HUES48 (cell line): Measurements from ENCODE around the gene TFR2.

Experiments
- H3K27ac ChIP-seq: one replicate; pipeline ENCODE4 v1.7.0; 2013; ENCODE audit warnings: low read depth, low read length, inconsistent platforms
- H3K27me3 ChIP-seq: 2 replicates; pipeline ENCODE4 v1.6.1; 2013; ENCODE audit warnings: mild to moderate bottlenecking, low read length; ENCODE audit not compliant: control insufficient read depth, insufficient read depth
- H3K36me3 ChIP-seq: 2 replicates; pipeline ENCODE4 v1.6.1; 2013; ENCODE audit warnings: low read length; ENCODE audit not compliant: control insufficient read depth, insufficient read depth
- H3K4me1 ChIP-seq: 2 replicates; pipeline ENCODE4 v1.6.1; 2013; ENCODE audit warnings: mild to moderate bottlenecking, low read length; ENCODE audit not compliant: control insufficient read depth, insufficient read depth
- H3K4me3 ChIP-seq: 2 replicates; pipeline ENCODE4 v1.5.1; 2013; ENCODE audit warnings: mild to moderate bottlenecking, low read depth, low read length
- H3K9ac ChIP-seq: 2 replicates; pipeline ENCODE4 v1.6.1; 2013; ENCODE audit warnings: mild to moderate bottlenecking, low read depth, low read length, moderate library complexity
- H3K9me3 ChIP-seq: 2 replicates; pipeline ENCODE4 v1.6.1; 2013; ENCODE audit warnings: low read length; ENCODE audit not compliant: control insufficient read depth, insufficient read depth

The TFR2 gene

DNA sequence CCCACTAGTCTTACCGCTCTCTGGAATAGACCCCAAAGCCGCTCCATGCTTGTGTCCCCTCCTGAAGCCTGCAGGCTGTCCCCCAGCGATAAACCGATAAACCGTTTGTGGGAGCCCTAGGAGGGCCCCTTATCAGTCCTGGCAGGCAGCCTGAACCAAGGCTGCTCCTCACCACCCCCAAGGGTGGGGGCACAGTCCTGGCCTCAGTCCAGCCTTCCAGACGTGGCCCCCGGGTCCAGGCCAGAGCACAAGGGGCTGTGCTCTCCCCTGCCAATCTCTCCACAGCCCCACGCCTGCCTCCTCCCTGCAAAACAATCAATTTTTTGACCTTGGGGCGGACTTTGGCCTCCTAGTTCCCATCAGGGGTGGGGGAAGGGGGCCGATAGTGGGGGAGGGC, at the start of gene TFR2:
TFR2 (minus strand) TSS at position 90 of the 397 bp plus-strand sequence; CDS start at position 47, 43 bp downstream.
- Histone ChIP-seq H3K36me3 (no peaks in the 10 kb centered on the region), H3K4me3 (no peak within 1 kb of the TSS), H3K27me3 (no peaks in the 10 kb centered on the region), H3K4me1 (no peaks in the 10 kb centered on the region), H3K27ac (no peak within 1 kb of the TSS), H3K9ac (no peak within 1 kb of the TSS), H3K9me3 (no peaks in the 10 kb centered on the region)

DNA sequence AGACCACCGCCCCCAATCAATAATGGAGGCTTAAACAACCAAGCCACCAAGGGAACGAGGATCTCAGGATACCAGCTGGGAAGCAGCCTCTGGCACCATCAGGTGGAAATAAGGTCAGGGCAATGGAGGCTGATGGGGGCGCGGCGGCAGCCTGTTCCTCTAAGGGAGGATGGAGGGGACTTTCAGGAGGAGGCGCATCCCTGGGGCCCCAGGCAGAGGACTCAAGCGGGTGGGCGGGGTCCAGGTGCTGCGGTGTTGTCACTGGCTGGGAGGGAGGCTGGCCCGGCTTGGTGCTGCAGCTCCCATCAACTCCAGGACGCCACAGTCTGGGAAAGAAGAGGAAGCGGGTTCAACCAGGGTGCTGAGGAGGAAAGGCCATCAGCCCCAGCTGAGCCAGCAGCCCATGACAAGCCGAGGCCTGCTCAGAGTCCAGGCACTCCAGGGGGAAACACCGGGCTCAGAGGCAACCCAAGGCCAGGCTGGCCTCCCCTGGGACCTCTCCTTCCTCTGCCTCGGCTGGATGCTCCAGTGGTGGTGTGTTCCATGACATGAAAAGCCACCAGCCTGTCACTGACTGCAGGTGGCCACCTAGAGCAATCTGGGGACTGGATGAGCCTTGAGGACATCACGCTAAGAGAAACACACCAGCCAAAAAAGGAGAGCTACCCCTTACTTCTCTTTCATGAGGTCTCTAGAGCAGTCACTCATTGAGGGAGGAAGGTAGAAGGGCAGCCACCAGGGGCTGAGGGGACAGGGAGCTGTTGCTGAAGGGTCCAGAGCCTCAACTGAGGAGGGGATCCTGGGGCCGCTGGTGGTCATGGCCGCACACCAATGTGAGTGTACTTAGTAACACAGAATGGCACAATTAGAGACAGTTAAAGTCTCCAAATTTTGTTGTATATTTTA, 48.1 kb upstream of the TFR2 start:
- no peaks in the 10 kb centered on the region for H3K9me3 ChIP-seq
- peaks cover 19% of the 10 kb centered on the region for H3K4me1 ChIP-seq
- H3K9ac ChIP-seq = no peak overlapping the region
- H3K4me3 ChIP-seq = no peak overlapping the region
- H3K27ac ChIP-seq = no peak overlapping the region
- H3K27me3 ChIP-seq = no peaks in the 10 kb centered on the region
- peaks cover 66% of the 10 kb centered on the region for H3K36me3 ChIP-seq

DNA sequence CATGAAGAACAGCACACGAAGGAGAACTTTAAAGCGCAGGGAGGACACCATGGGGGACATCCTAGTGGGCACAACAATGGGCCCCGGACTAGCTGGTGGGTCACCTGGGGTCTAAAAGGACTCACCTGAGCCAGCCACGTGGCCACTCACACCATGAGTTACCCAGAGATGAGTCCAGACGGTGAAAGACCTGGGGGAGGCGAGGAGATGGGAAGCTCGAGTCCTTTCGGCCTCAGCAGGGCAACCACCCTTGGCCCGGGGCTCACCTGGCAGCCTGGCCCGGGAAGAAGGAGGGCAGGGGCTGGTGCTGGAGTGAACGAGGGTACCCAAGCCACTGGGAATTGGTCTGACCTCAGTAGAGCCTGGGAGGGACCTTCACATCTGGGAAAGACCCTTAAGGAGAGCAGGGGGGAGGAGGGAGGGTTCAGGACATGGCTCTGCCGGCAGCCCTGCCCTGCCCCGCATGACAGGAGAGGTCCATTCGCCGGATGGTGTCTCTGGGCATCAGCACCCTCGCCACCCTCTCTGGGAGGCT, 47.0 kb upstream of the TFR2 start:
- Histone ChIP-seq H3K4me1 (peaks cover 19% of the 10 kb centered on the region), H3K9me3 (no peaks in the 10 kb centered on the region), H3K36me3 (peaks cover 77% of the 10 kb centered on the region), H3K4me3 (no peak overlapping the region), H3K27me3 (no peaks in the 10 kb centered on the region), H3K9ac (no peak overlapping the region), H3K27ac (no peak overlapping the region)

DNA sequence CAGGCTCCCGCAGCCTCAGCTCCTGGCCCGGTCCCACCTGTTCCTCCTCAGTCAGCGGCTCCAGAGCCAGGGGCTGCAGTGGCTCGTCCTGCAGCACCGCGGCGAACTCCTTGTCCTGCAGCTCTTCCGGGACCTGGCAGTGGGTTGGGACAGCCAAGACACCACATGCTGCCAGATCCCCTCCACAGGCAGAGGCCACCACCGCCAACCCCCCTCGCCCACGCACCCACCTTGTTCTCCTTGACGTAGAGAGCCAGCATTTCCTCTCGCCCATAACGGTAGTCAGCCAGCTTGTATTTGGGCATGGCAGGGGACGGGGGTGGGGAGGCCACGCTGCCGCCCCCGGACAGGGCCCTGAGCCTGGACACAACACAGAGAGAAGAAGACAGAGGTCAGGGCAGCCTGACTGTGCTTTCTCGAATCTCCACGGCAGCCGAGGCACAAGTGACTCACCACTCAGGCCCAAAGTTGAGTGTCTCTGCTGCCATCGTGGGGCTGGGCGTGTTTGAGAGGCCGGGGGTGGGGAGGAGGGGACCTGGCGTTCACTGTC, 46.5 kb upstream of the TFR2 start:
- Histone ChIP-seq H3K36me3 (peaks cover 83% of the 10 kb centered on the region), H3K9me3 (no peaks in the 10 kb centered on the region), H3K9ac (no peak overlapping the region), H3K4me3 (no peak overlapping the region), H3K4me1 (peaks cover 18% of the 10 kb centered on the region), H3K27ac (no peak overlapping the region), H3K27me3 (no peaks in the 10 kb centered on the region)

DNA sequence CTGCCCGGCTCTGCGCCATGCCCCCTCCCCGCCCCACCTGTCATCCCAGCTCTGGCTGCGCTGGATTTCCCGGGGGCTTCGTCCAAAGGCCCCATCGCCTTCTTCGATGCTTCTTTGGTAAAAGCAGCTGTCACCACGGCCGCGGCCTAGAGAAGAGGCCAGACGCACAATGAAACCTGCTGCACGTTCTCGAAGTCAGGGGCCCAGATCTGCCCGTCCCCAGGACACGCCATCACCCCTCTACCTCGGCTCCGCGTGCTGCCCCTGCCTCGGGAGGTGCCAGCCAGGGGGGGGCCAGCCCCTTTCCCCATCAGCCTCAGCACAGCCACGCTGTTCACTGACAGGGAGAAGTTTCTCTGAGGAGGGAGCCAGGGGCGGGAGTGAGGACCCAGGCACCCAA, 45.9 kb upstream of the TFR2 start:
- Histone ChIP-seq H3K4me3 (no peak overlapping the region), H3K4me1 (peaks cover 12% of the 10 kb centered on the region), H3K27ac (no peak overlapping the region), H3K9me3 (no peaks in the 10 kb centered on the region), H3K36me3 (peaks cover 88% of the 10 kb centered on the region), H3K27me3 (no peaks in the 10 kb centered on the region), H3K9ac (no peak overlapping the region)

DNA sequence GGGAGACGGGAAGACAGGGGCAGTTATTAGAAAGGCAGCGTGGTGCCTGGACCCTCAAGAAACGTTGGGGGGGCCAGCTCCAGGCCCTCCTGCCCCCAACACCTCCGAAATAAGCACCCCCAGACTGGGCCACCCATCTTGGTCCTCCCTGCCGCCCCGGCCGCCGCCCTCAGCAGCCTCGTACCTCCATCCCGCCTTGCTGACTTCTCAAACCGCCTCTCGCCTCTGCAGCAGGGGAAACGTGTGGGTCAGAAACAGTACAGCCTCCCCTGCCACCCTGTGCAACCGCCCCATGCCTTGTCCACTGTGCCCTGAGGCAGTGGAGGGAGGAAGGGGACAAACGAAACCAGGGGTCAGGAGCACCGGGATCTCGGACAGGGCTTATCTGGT, 45.5 kb upstream of the TFR2 start:
- no peak overlapping the region for H3K9ac ChIP-seq
- H3K27ac ChIP-seq = no peak overlapping the region
- H3K36me3 ChIP-seq = peaks cover 93% of the 10 kb centered on the region

DNA sequence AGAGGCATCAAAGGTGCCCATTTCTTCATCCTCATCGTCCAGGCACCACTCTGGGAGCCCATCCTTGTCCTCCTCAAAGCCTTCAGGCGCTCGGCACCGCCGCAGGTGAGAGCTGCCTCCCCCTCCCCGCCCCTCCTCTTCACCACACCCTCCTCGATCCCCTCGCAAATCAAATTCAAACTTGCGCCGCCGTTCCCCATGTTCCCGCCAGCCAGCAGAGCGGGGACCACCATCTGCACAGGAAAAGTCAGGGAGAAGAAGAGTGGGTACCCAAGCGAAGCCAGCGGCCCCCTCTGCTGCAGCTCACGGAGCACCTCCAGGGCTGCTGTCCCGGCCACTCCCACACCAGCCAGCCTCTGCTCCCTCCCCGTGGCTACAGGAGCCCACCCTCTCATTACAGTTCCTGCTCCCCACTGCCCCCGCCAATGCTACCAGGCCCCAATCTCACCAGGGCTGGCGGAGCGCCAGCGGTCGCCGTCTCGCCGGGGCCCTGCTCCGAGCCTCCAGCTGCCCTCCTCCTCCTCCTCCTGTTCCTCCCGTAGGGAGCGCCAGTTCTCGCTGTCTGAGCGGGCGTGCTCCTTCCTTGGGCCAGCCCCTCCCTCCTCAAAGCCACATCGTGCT, 45.0 kb upstream of the TFR2 start:
- Histone ChIP-seq H3K27ac (no peak overlapping the region), H3K4me3 (no peak overlapping the region), H3K4me1 (peaks cover 6% of the 10 kb centered on the region; the same call in 1 of the 2 replicates), H3K27me3 (no peaks in the 10 kb centered on the region), H3K9me3 (no peaks in the 10 kb centered on the region), H3K9ac (no peak overlapping the region), H3K36me3 (peaks cover 96% of the 10 kb centered on the region)

More for the DNA sequence above, 45.5 kb upstream of the TFR2 start:
- no peaks in the 10 kb centered on the region for H3K9me3 ChIP-seq
- H3K4me1 ChIP-seq = peaks cover 9% of the 10 kb centered on the region
- no peaks in the 10 kb centered on the region for H3K27me3 ChIP-seq
- H3K4me3 ChIP-seq = no peak overlapping the region

DNA sequence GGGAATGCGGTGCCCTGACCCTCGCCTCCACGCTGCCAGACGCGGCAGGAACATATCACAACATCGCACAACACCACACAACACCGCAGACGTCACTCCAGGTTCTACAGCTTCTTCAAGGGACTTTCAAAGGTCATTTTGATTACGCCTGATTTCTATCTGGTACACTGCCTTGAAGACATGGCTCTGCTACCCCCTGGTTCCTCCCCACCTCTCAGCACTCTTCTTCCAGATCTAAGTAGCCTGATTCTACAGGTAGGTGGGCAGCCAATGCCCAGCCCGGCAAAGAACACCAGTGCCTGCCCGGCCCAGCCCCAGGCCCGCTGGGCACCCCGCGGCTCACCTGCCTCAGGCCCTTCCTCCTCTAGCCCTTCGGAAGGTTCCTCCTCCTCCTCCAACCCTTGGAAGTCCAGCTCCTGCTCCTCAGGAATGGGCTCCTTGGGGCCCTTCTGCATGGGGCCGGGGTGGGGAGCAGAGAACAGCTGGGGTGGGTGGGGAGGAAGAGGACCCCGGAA, 44.3 kb upstream of the TFR2 start:
- Histone ChIP-seq H3K27me3 (no peaks in the 10 kb centered on the region), H3K4me1 (no peaks in the 10 kb centered on the region), H3K36me3 (peaks cover 96% of the 10 kb centered on the region), H3K9me3 (no peaks in the 10 kb centered on the region), H3K4me3 (no peak overlapping the region), H3K9ac (no peak overlapping the region), H3K27ac (no peak overlapping the region)

DNA sequence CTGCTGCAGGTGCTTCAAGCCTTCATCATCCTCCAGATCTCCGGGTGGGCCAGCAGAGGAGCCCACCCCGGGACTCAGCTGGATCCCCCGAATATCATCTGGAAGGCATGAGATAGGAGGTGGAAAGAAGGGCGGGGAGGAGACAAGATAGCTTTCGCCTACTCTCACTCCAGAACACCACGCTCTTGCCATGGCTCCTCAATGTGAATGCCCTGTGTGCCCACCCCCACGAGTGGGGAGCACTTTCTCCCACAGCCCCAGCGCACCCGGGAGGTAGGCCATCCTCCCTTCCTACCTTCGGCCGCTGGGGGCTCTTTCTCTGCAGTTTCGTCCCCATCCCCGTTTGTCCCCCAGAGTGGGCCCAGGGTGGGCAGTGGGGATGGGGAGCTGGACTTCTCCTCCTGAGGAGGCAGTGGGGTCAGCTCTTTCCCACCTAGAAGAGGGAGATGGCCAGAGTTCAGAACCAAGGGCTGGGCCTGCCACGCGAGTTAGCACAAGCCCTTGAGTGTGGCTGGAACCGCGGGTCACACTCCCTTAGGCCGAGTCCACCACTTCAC, 43.8 kb upstream of the TFR2 start:
- Histone ChIP-seq H3K27me3 (no peaks in the 10 kb centered on the region), H3K27ac (no peak overlapping the region), H3K9me3 (no peaks in the 10 kb centered on the region), H3K36me3 (peaks cover 99% of the 10 kb centered on the region), H3K4me3 (no peak overlapping the region), H3K4me1 (no peaks in the 10 kb centered on the region), H3K9ac (no peak overlapping the region)

DNA sequence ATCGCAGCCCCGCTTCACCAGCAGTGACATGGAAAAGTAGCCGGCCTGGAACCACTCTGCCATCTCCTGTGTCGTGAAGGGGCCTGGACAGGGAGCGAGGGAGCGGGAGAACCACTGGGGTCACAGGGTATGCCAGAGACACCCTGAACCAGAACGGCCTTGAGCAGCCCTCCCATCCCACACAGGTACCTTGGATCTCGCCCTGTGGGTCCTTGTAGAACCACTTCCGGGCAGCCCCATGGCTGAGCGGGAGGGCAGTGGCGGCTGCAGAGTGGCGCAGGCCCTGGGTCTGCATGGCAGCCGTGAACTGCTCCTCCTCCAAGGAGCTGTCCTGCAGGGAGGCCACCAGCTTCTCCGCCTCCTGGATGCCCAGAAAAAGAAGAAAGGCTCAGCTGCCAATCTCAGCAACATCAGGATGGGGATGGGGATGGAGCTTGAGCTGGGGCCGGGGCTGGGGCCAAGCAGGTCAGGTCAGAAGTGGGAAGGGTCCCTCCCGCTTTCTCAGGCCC, 43.2 kb upstream of the TFR2 start:
- H3K27me3 ChIP-seq = no peaks in the 10 kb centered on the region
- H3K36me3 ChIP-seq = peaks cover 99% of the 10 kb centered on the region
- H3K9me3 ChIP-seq = no peaks in the 10 kb centered on the region
- no peaks in the 10 kb centered on the region for H3K4me1 ChIP-seq
- no peak overlapping the region for H3K27ac ChIP-seq
- H3K9ac ChIP-seq = no peak overlapping the region
- H3K4me3 ChIP-seq = no peak overlapping the region
